ENCODE measurements around the gene SUGCT.

The SUGCT gene

DNA sequence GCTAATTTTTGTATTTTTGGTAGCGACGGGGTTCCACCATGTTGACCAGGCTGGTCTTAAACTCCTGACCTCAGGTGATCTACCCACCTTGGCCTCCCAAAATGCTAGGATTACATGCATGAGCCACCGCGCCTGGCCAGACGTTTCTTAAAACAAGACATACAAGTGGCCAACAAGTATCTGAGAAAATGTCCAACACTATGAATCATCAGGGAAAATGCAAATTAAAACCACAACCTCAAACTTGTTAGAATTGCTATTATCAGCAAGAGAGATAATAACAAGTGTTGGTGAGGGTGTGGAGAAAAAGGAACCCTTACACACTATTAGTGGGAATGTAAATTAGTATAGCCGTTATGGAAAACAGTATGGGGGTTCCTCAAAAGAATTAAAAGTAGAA, 148.6 kb downstream of the SUGCT start:
- peaks cover 9% of the 10 kb centered on the region for H3K9me3 Mint-ChIP-seq
- peaks cover 9% of the 10 kb centered on the region for H3K36me3 Mint-ChIP-seq (ENCODE audit: low read depth)
- H3K4me1 Mint-ChIP-seq: no peaks in the 10 kb centered on the region
- no peak overlapping the region for H3K4me3 Mint-ChIP-seq
- no peak for TF ChIP-seq CTCF (IDR thresholded peaks at IDR 0.05)
- H3K27ac Mint-ChIP-seq: no peak overlapping the region
- DNase-seq: no peak
- H3K27me3 Mint-ChIP-seq (ENCODE audit: low read depth, poor library complexity): no peaks in the 10 kb centered on the region

DNA sequence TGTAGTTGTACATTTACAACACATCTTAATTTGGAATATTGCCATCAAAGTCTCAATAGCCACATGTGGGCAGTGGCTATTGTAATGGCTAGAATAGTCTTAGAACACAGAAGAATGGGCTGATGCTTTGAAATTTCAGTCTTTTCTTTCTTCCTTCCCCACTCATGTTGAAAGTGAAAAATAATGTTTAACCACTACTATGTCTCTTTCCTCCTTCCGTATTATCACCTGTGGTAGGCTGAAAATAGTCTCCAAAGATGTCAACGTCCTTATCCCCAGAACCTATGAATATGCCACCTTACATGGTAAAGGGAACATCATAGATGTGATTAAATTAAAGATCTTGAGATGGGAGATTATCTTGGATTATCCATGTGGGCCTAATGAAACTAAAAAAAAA, 154.0 kb downstream of the SUGCT start:
- no peak for DNase-seq
- no peaks in the 10 kb centered on the region for H3K4me1 Mint-ChIP-seq
- H3K36me3 Mint-ChIP-seq (ENCODE audit: low read depth): no peaks in the 10 kb centered on the region
- no peaks in the 10 kb centered on the region for H3K9me3 Mint-ChIP-seq
- no peak overlapping the region for H3K27ac Mint-ChIP-seq
- H3K27me3 Mint-ChIP-seq (ENCODE audit: low read depth, poor library complexity): no peaks in the 10 kb centered on the region
- no peak overlapping the region for H3K4me3 Mint-ChIP-seq
- no peak for TF ChIP-seq CTCF (IDR thresholded peaks at IDR 0.05)

- Mint-ChIP-seq H3K27ac (no peak overlapping the region), H3K27me3 (ENCODE audit: low read depth, poor library complexity) (peaks cover 4% of the 10 kb centered on the region), H3K4me1 (peaks cover 13% of the 10 kb centered on the region), H3K9me3 (peaks cover 4% of the 10 kb centered on the region), H3K4me3 (no peak overlapping the region), H3K36me3 (ENCODE audit: low read depth) (peaks cover 6% of the 10 kb centered on the region)
- DNase-seq: no peak
- no peak for TF ChIP-seq CTCF (IDR thresholded peaks at IDR 0.05)
These were observed 163.0 kb downstream of the SUGCT start for GRCh38 chr7:40297741-40298311.

DNA sequence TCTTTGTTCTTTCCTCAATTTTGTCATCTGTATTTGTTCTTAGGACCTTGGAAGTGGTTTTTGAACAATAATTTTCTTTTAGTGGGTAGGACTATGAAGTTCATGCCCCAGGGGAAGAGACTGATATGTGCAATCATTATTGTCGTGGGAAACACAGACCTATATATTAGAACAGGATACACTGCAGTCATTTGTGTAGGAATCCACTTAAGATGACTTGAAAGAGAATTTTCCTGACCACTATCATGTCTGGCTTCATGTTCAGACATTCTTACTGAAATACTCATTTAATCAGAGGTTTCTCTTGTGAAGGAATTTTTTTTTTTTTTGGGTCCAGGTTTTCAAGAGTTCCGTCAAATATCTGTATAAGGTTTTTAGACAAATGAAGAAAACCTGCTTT, 163.6 kb downstream of the SUGCT start:
- Mint-ChIP-seq H3K27me3 (ENCODE audit: low read depth, poor library complexity) (peaks cover 4% of the 10 kb centered on the region), H3K4me1 (peaks cover 13% of the 10 kb centered on the region), H3K36me3 (ENCODE audit: low read depth) (peaks cover 6% of the 10 kb centered on the region), H3K27ac (no peak overlapping the region), H3K4me3 (no peak overlapping the region), H3K9me3 (peaks cover 4% of the 10 kb centered on the region)
- no peak for TF ChIP-seq CTCF (IDR thresholded peaks at IDR 0.05)
- DNase-seq: no peak

GRCh38 chr7:40299097-40299496, 164.3 kb downstream of the SUGCT start:
- Mint-ChIP-seq H3K9me3 (peaks cover 4% of the 10 kb centered on the region), H3K27ac (no peak overlapping the region), H3K4me3 (no peak overlapping the region), H3K27me3 (ENCODE audit: low read depth, poor library complexity) (peaks cover 4% of the 10 kb centered on the region), H3K36me3 (ENCODE audit: low read depth) (peaks cover 6% of the 10 kb centered on the region), H3K4me1 (peaks cover 13% of the 10 kb centered on the region)
- TF ChIP-seq CTCF (IDR thresholded peaks at IDR 0.05): no peak
- no peak for DNase-seq

DNA sequence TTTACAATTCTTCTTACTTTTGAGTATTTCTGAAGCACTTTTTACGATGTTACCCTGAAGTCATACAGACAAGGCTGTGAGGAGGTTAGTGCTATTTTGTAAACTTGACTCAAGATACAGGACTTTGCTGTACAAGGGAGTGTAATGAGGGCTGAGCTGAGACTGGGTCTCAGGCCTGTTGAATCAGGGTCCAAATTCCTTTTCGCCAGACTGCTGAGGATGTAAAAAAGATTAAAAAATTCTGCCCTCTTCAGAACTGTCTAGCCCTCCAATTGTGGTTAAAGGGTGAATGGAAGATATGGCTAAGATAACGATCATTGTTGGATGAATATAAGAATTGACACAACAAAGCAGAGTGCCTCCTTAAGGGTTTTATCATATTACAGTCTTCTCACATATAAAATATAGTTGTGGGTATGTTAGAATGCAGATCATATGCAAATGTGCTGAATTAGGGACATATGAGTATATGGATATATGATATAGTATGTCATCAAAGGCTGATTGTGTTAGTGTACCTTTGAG, 165.4 kb downstream of the SUGCT start:
- Mint-ChIP-seq H3K4me1 (peaks cover 17% of the 10 kb centered on the region), H3K4me3 (no peak overlapping the region), H3K27ac (peak overlapping the region; percentile 30), H3K9me3 (peaks cover 4% of the 10 kb centered on the region), H3K27me3 (ENCODE audit: low read depth, poor library complexity) (peaks cover 4% of the 10 kb centered on the region), H3K36me3 (ENCODE audit: low read depth) (peaks cover 6% of the 10 kb centered on the region)
- no peak for DNase-seq
- TF ChIP-seq CTCF (IDR thresholded peaks at IDR 0.05): no peak
